GM19351 (cell line): ENCODE results near the gene YPEL3.

Experiments used
- ATAC-seq: cut with Tn5 transposase; IDR thresholded peaks from one replicate; pipeline ENCODE4 v1.9.1; 2021; ENCODE audit warnings: mild to moderate bottlenecking, moderate library complexity; ENCODE audit not compliant: unreplicated experiment

Gene YPEL3

DNA sequence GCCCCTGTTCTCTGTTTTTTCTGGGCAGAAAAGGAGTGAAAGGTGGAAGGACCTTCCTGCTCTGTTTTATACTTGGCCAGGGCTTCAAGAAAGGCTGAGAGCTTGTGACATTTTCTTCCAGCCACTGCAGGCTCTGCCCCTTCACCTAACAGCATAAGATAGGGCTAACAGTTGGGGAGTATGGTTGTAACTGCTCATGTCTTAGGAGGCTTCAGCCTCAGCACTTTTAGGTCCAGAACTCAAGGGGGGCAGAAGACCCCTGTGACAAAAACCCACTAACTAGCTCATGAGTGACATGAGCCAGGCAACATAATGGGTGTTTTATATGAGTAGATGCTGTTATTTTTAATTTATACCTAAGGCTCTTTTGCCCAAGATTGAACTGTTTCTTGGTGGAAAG, 25.5 kb downstream of the YPEL3 start:
- no peak for ATAC-seq

DNA sequence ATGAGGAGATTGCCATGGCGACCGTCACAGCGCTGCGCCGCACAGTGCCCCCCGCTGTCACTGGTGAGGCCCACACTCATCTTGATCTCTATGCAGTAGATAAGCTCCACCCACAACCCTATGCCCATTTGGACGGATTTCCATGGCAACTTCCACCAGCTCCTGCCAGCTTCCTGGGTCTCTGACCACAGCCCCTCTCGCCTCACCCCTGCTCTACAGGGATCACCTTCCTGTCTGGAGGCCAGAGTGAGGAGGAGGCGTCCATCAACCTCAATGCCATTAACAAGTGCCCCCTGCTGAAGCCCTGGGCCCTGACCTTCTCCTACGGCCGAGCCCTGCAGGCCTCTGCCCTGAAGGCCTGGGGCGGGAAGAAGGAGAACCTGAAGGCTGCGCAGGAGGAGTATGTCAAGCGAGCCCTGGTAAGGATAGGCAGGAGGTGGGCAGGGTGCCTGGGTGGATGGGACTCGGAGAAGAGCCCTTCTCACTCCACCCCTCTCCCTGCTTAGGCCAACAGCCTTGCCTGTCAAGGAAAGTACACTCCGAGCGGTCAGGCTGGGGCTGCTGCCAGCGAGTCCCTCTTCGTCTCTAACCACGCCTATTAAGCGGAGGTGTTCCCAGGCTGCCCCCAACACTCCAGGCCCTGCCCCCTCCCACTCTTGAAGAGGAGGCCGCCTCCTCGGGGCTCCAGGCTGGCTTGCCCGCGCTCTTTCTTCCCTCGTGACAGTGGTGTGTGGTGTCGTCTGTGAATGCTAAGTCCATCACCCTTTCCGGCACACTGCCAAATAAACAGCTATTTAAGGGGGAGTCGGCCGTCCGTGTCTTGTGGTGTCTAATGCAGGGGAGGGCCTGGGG, 26.2 kb downstream of the YPEL3 start:
- ATAC-seq = no peak

DNA sequence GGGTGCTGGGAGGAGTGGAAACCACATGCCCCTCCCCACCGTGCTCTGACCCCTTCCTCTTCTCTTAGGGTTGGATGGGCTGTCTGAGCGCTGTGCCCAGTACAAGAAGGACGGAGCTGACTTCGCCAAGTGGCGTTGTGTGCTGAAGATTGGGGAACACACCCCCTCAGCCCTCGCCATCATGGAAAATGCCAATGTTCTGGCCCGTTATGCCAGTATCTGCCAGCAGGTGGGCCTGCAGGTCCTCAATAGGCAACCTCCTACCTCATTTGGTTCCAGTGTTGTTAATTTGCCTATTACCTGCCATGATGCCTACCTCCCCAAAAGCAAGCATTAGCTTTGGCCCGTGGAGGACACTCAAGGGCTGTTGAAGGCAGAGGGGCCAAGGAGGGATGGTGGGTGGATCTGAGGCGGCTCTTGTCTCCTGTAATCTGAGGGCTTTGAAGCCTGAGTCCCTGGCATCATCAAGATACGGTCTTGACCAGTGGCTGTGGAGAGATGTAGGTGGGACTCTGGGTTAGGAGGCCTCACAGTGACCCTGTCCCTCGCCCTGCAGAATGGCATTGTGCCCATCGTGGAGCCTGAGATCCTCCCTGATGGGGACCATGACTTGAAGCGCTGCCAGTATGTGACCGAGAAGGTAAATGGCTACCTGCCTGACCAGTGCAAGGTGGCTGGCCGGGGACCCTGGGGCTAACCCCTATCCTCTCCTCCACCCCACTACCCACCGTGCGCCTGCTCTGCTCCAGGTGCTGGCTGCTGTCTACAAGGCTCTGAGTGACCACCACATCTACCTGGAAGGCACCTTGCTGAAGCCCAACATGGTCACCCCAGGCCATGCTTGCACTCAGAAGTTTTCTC, 27.0 kb downstream of the YPEL3 start:
- ATAC-seq = no peak

DNA sequence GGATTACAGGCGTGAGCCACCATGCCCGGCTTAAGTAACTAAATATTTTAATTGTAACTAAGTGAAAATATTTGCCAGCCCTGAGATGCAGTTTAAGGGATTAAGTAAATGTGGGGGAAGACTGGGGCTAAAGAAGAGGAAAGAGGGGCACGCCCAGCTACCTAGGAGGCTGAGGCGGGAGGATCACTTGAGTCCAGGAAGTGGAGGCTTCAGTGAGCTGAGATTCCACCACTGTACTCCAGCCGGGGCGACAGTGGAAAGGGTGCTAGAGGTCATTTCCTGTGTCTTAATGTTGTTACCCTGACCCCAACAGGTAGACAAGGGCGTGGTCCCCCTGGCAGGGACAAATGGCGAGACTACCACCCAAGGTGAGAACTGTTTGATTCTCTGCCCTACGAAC, 27.7 kb downstream of the YPEL3 start:
- ATAC-seq = no peak

DNA sequence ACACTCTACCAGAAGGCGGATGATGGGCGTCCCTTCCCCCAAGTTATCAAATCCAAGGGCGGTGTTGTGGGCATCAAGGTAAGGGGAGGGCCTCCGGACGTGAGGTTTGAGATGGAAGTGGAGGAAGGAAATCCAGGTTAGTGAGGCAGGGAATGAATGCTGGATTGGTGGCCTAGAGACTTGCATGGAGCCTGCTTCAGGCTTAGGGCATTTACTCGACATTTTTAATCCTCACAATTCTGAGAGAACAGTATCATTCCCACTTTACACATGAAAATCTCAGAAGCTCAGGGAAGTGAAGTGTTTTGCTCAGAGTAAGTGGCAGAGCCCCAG, 28.5 kb downstream of the YPEL3 start:
- ATAC-seq = no peak

DNA sequence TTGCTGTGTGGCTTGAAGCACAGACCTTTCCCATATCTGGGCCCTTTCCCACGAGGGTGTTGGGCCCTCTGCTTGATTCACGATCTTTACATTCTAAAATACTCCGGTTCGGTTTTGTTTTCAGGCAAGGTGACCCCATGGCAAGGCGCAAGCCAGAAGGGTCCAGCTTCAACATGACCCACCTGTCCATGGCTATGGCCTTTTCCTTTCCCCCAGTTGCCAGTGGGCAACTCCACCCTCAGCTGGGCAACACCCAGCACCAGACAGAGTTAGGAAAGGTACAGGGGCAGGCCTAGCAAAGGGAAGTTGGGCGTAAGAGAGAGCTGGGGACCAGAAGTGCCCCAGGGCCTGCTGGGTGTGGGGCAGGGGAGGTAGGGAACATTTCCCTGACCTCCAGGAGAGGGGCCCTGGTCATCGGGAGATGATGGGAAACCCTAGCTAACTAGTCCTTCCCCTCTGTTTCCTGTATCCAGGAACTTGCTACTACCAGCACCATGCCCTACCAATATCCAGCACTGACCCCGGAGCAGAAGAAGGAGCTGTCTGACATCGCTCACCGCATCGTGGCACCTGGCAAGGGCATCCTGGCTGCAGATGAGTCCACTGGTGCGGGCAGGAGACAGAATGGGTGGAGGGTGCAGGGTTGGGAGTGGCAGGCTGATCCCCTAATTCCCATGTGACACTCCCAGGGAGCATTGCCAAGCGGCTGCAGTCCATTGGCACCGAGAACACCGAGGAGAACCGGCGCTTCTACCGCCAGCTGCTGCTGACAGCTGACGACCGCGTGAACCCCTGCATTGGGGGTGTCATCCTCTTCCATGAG, 29.0 kb downstream of the YPEL3 start:
- ATAC-seq = no peak

DNA sequence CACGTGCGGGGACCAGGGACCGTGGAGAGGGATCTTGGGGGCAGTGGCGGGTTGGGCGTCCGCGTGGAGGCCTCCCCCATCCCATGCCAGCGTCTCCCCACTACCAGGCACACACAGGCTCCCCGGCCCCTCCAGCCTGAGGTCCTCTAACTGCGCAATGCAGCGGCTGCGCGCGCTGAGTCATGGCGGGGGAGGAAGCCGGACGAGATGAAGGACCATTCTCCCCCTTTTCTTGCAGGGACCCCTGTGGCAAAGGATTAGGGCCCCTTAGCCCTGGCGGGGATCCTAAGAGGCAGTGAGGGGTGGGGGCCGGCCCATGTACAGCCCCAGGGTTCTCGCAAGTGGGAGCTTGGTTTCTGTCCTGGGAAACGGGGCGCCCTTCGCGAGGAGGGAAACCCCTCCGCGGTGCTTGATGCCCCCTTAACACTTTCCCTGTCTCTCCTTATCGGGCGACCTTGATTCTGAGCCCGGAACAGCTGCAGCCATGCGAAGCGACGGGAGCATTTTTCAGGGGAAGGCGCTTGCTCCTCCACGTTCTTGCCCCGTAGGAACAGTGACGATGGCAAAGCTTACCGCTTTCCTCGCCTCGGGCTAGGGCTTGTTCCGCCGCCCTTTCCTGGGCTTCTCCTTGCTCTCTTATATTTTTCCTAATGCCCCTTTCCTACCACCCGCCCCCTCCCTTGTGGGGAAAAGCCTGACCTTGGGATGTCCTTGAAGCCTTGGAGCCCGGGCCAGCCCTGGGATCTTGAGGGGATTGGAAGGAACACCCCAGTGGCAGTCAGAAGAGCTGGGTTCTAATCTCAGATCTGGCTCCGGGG, 29.9 kb downstream of the YPEL3 start:
- ATAC-seq = no peak

DNA sequence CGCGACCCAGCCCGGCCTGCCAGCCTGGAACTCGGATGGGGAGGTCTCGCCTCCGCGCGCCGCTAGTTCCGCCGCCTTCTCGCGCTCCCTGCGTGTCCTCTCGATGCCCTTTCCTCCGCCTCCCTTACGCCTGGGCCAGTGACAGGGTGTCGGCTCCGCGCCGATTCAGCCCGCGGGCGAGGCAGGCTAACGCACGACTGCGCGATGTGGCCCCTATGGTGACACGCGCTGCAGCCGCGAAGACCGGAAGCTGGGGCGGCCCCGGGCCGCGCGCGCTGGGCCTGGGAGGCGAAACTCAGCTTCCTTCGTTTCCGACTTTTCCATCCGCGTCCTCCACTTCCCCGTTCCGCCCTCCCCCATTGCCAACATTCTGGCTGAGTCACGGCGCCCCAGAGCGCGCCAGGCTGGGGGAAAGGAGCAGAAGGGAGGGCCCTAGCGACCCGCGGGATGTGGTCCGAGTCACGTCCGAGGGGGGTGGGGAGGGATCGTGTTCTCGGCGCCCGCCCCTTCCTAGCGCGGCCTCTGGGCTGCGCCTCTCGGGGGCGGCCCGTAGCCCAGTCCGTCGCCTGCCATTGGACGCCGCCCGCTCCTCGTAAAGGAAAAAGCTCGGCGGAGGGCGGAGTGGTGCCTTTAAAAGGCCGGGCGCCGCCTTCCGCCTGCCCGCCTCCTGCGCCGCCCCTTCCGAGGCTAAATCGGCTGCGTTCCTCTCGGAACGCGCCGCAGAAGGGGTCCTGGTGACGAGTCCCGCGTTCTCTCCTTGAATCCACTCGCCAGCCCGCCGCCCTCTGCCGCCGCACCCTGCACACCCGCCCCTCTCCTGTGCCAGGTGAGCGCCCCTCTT, 30.7 kb downstream of the YPEL3 start, which contains the start of gene ALDOA:
Gene ALDOA (plus strand): TSS at position 659 of the 841 bp plus-strand sequence. CDS start 1,138 bp downstream, outside the sequence.
- ATAC-seq = peak; percentile 84

DNA sequence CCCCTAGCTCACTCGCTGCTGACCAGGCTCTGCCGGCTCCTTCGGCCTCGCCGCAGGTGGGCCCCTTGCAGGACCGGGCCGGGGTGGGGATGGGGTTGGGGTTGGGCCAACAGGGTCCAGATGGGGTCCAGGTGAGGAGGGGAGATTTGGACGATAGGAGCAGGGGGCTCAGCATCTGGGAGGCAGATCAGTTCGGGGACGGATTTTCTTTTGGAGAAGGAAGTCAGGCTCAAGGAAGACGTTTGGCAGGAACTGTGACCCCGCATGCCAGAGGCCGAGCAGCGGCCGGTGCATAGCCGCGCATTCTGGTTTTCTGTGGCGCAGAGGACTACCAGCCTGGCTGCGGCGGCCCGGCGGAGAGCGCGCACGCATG, 31.3 kb downstream of the YPEL3 start:
- ATAC-seq = no peak

DNA sequence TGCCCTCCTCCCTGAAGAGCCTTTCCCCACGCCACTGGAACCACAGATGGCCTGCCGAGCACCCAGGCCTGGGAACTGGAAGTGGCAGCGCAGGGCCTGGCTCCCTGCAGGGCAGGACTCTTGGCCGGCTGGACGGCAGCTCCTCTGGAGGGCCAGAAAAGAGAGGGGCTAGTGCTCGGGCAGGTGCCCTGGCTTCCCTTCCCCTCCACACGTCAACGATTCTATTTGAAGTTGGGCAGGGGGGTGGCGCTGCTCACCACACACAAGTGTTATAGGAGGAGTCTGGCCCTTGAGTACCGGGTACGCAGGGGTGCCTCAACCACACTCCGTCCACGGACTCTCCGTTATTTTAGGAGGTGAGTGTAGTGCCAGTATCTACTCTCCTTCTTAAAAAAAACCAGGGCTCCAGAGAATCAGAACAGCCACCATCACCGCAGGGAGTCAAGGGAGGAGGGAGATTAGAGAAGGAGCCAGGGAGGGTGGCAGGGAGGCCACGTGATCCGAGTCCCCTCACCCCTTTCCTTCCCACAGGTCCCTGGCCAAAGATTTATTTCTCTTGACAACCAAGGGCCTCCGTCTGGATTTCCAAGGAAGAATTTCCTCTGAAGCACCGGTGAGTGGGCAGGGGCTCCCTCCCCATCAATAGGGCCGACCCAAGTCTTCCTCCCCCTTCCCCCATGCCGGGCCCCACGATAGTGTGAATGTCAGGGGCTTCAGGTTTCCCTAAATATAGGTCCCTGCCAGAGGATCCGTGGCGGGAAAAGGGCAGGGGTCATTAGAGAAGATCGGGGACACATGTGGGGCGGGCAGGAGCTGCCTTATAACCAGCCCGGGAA, 31.9 kb downstream of the YPEL3 start:
- no peak for ATAC-seq

DNA sequence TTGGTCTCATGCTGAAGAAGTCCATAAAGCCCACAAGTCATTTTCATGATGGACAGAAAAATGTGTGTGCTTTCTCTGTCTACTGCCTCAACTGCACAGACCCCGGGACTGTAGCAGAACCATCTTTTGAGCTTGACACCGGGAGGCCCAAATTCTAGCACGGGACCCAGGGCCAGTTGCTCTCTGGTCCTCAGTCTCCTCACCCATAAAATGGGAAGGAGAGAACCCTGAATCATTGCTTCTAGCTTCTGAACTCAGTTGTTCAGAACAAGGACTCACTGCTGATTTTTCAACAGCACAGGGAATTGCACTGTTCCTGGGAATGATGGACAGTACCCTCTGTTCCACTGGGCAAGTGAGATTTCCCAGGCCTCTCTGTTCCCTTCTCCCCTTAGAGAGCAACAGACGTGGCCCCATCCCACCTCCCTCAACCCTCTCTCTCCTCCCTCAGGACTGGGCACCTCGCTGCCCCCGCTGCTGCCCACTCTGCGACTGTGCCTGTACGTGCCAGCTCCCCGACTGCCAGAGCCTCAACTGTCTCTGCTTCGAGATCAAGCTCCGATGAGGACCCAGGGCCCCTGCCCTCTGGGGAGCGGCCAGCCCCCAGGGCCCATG, 32.6 kb downstream of the YPEL3 start:
- ATAC-seq = no peak

DNA sequence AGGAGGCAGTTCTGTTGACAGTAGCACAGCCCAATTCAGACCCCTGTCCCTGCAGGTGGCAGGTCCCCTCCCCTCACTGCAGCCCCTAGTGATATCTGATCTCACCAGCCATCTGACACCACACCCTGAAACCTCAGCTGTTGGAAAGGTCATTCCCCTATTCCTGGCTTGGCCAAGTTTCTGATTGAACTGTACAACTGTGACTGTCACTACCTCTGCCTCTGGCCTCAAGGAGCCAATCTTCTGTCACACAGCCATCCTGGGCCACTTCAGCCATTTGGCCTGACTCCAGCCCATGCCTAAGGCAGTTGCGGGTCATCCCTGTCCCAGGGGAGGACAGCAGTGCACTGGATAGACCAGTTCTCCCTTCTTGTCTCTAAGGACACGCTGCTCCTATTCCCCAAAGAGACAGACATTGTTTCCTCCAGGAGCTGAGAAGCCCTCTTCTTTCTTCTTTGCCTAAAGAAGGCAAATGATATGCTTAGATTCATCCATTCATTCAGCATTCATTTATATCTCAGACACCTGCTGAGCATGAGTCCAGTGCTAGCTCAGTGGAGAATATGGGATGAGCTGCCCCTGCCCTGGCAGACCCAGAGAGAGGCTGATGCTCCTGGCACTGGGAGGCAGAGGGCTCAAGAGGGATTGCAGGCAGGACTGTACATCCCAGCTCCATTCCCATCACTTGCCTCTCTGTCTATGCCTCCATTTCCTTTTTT, 35.0 kb downstream of the YPEL3 start:
- ATAC-seq = no peak

DNA sequence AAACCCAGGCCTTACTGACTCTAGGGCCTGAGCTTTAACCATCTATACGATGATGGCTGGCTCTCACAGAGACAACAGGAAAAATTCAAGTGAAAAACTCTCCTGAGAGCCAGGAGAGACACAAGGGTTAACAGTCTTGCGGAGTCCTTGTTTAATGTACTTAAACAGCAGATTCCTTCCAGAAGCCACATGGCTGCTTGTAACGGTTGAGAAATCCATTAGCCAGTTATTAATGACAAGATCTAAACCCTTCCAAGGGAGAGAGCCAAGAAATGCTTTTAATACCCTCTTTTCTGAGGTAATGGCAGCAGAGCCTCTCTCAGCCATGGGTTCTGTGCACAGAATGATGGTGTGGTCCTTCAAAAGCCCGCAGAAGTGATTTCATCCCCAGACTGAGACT, 35.7 kb downstream of the YPEL3 start:
- ATAC-seq = no peak

DNA sequence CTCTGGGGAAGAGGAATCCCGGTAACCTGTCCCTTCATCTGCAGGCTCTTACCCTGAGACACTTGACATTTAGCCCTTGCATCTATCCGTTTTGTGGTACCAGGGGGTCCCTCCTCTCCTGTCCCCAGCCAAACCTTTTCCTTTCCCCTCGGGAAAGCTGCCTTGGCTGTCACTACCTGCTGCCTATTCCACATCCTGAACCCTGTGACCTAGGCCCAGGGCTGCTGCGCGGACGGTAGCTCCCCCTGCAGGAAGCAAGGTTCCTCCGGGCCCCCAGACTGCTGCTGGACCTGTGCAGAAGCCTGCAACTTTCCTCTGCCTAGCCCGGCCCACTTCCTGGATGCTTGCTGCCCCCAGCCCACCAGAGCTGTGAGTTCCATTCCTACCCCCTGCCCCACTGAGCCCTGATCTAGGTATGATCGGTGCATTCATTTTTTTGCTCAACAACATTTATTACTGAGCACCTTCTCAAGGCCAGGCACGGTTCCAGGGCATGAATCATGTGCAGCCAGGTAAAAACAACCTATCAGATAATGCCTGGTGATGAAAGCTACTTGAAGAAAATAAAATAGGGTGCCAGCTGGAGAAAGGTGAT, 41.0 kb downstream of the YPEL3 start:
- ATAC-seq = no peak

DNA sequence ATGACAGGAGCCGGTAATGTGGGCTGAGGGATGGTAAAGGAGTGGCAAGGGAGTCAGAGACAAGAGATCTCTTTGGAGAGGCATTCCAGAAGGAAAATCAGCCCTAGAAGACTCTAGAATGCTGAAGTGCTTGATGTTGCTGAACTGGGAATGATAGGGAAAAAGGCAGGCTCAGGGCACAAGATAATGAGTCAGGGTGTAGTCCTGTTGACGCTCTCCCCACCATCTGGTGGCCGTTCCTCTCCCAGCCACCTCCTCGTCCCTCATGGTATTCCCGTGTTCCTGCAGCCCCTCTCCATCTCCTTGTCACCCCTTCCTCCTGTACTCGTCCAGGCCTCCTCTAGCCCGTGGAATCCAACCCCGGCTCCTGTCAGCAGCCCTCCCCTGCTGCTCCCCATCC, 41.6 kb downstream of the YPEL3 start:
- ATAC-seq = no peak

DNA sequence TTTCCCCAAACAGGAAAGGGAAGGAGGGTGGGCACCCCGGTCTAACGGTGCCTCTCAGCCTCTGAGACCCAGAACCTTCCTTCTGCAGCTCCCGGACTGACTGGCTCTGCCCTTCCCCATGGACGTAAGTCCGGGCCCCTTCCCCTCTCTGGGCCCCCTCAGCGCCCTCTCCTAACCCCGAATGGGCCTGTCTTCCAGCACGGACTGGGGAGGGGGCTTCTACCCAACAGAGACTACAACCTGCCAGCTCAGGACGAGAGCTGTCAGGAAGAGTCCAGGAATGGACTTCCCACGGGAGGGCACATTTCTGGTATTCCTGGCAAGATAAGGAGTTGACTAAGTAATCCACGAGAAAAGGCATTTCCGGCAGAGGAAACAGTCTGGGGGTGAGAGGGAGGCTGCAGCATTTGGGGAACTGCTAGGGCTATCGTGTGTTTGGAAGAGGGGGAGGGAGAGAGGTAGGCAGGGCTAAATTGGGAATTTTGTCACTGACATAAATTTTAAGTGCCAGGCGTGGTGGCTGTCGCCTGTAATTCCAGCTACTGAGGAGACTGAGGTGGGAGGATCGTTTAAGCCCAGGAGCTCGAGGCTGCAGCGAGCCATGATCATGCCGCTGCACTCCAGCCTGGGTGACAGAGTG, 42.5 kb downstream of the YPEL3 start:
- ATAC-seq = no peak
